Panc1 (cell line): Measurements from ENCODE around the gene LMO4. TPM values are rescaled to one million over a fixed set of nuclear protein-coding genes. Genes with fewer than 3 reads are reported as not detected.

Experiments
- ATAC-seq: fragments of 200-7000 bp; cut with Tn5 transposase; 2 replicates; pipeline ENCODE4 v1.9.1; 2020; ENCODE audit warnings: mild to moderate bottlenecking, moderate library complexity
- BruUV-seq: library from RNA; stranded (reverse); fragments of 400-500 nt; replicated peaks from 2 replicates; lab custom pipeline; 2021; lab: Mats Ljungman, UMichigan
- CTCF ChIA-PET: fragments of 300-600 bp; sonication (Branson Sonifier 250); formaldehyde crosslinking; loops from one replicate; lab custom pipeline; 2022; ENCODE audit warnings: antibody characterized with exemption; lab: Charles Lee
- POLR2A ChIA-PET: fragments of 300-600 bp; sonication (Branson Sonifier 250); formaldehyde crosslinking; loops from one replicate; lab custom pipeline; 2022; ENCODE audit warnings: antibody characterized with exemption; lab: Charles Lee
- DNase-seq: peaks from one replicate; pipeline ENCODE4 v3.0.0-alpha.2; 2010; ENCODE audit warnings: low read depth, low spot score
- H3K27ac ChIP-seq: 2 replicates; pipeline ENCODE4 v1.5.1; 2011; ENCODE audit warnings: mild to moderate bottlenecking, low read length, inconsistent platforms
- H3K27me3 ChIP-seq: fragments of 200-500 bp; sonication (Bioruptor generic); 2 replicates; pipeline ENCODE4 v1.6.0; 2014; ENCODE audit warnings: low read length, inconsistent platforms; ENCODE audit not compliant: control insufficient read depth, insufficient read depth
- H3K36me3 ChIP-seq: fragments of 200-500 bp; sonication (Bioruptor generic); 2 replicates; pipeline ENCODE4 v1.5.1; 2014; ENCODE audit warnings: inconsistent platforms, mild to moderate bottlenecking, low read length, moderate library complexity; ENCODE audit not compliant: control insufficient read depth, insufficient read depth
- H3K4me1 ChIP-seq: 2 replicates; pipeline ENCODE4 v1.5.1; 2011; ENCODE audit warnings: inconsistent platforms, mild to moderate bottlenecking, low read length, moderate library complexity; ENCODE audit not compliant: control insufficient read depth, insufficient read depth
- H3K4me3 ChIP-seq, 2 experiments: 2 replicates each; pipeline ENCODE4 v1.5.1; 2011 to 2012; ENCODE audit warnings: low read depth in 2 of 2, low read length in 2 of 2, mild to moderate bottlenecking in 2 of 2, inconsistent platforms in 1 of 2, moderate library complexity in 1 of 2
- H3K9me3 ChIP-seq: fragments of 200-500 bp; sonication (Bioruptor generic); 2 replicates; pipeline ENCODE4 v1.5.1; 2014; ENCODE audit warnings: low read depth, mild to moderate bottlenecking, inconsistent platforms, low read length, moderate library complexity; ENCODE audit not compliant: control insufficient read depth, insufficient read depth
- CTCF ChIP-seq: fragments of 450-650 bp; IDR thresholded peaks from 2 replicates; pipeline ENCODE4 v1.5.1; 2017; ENCODE audit warnings: mild to moderate bottlenecking
- POLR2AphosphoS5 ChIP-seq: IDR thresholded peaks from 2 replicates; pipeline ENCODE4 v1.6.1; 2012; ENCODE audit warnings: mild to moderate bottlenecking, low read depth, low read length, moderate library complexity
- REST ChIP-seq, 2 experiments: IDR thresholded peaks; 2 replicates each; pipeline ENCODE4 v1.6.1; 2011 to 2012; ENCODE audit warnings: low read depth in 2 of 2, control low read depth in 1 of 2, low read length in 1 of 2, mild to moderate bottlenecking in 1 of 2, moderate library complexity in 1 of 2; ENCODE audit not compliant: insufficient read depth in 1 of 2
- SIN3A ChIP-seq: IDR thresholded peaks from 2 replicates; pipeline ENCODE4 v1.6.1; 2012; ENCODE audit warnings: low read depth, mild to moderate bottlenecking, low read length, moderate library complexity, borderline replicate concordance; ENCODE audit not compliant: insufficient read depth
- TCF7L2 ChIP-seq: IDR thresholded peaks from 2 replicates; pipeline ENCODE4 v1.6.1; 2011; ENCODE audit warnings: mild to moderate bottlenecking, low read depth, low read length, inconsistent platforms
- in situ Hi-C: cut with HindIII; loops from 2 replicates; pipeline ENCODE4 v1.10.0; 2016; ENCODE audit warnings: low sequenced_read_pairs, low pct_unique_long_range_greater_than_20kb
- intact Hi-C: fragments of 100-400 bp; cut with micrococcal nuclease; formaldehyde crosslinking; loops from one replicate; pipeline ENCODE4 v1.10.0; 2022; ENCODE audit not compliant: unreplicated experiment
- total RNA-seq: library from RNA; stranded (reverse); gene quantifications from one replicate; pipeline ENCODE4 v1.2.1, GENCODE V29; 2021; ENCODE audit not compliant: unreplicated experiment

The LMO4 gene
- total RNA-seq, 1 experiment from 2014 or later, result 38.3 TPM

- H3K4me3 ChIP-seq, result no peak overlapping the region
- POLR2A ChIA-PET, result no interaction called here
These were observed 29.0 kb upstream of the LMO4 start for GRCh38 chr1:87299661-87300060.

GRCh38 chr1:87300628-87301027, 28.1 kb upstream of the LMO4 start:
- intact Hi-C loops, result no loop called here
- ATAC-seq (no peak), DNase-seq (no peak)
- H3K36me3 ChIP-seq, result no peaks in the 10 kb centered on the region
- no TSS peak for BruUV-seq
- no peaks in the 10 kb centered on the region for H3K9me3 ChIP-seq
- no peaks in the 10 kb centered on the region for H3K4me1 ChIP-seq
- no peak for TF ChIP-seq TCF7L2
- TF ChIP-seq SIN3A, result no peak
- CTCF ChIA-PET, result no interaction called here
- H3K4me3 ChIP-seq, result no peak overlapping the region
- in situ Hi-C loops, result no loop called here
- no peak overlapping the region for H3K27ac ChIP-seq
- peaks cover 5% of the 10 kb centered on the region; the same call in 1 of the 2 replicates for H3K27me3 ChIP-seq
- POLR2A ChIA-PET, result no interaction called here

More at GRCh38 chr1:87299661-87300060, 29.0 kb upstream of the LMO4 start:
- no peaks in the 10 kb centered on the region for H3K36me3 ChIP-seq
- DNase-seq (no peak), ATAC-seq (no peak)
- no peaks in the 10 kb centered on the region for H3K9me3 ChIP-seq
- H3K27me3 ChIP-seq, result peaks cover 3% of the 10 kb centered on the region; the same call in 1 of the 2 replicates
- TF ChIP-seq POLR2AphosphoS5, result no peak
- no peak for TF ChIP-seq SIN3A
- TF ChIP-seq CTCF, result no peak
- TF ChIP-seq REST (IDR thresholded peaks at IDR 0.05; ENCODE audit: insufficient read depth in 1 of 2, low read depth in 2 of 2, low read length in 1 of 2), result no peak
- TF ChIP-seq TCF7L2, result no peak
- H3K27ac ChIP-seq, result no peak overlapping the region
- in situ Hi-C loops, result no loop called here
- no TSS peak for BruUV-seq
- CTCF ChIA-PET, result no interaction called here
- intact Hi-C loops, result loop anchor here (10.0 kb wide), 2 partner anchors 655 to 1005 kb away; no protein-coding TSS in a partner anchor
- no peaks in the 10 kb centered on the region for H3K4me1 ChIP-seq

GRCh38 chr1:87305151-87305550, 23.5 kb upstream of the LMO4 start:
- in situ Hi-C loops (no loop called here), intact Hi-C loops (no loop called here)
- Histone ChIP-seq H3K4me3 (no peak overlapping the region), H3K9me3 (no peaks in the 10 kb centered on the region), H3K27ac (no peak overlapping the region), H3K36me3 (no peaks in the 10 kb centered on the region), H3K27me3 (peaks cover 24% of the 10 kb centered on the region), H3K4me1 (no peaks in the 10 kb centered on the region)
- TF ChIP-seq CTCF (no peak), POLR2AphosphoS5 (no peak), TCF7L2 (no peak), REST (IDR thresholded peaks at IDR 0.05; ENCODE audit: insufficient read depth in 1 of 2, low read depth in 2 of 2, low read length in 1 of 2) (no peak), SIN3A (no peak)
- POLR2A ChIA-PET, result no interaction called here
- no peak for ATAC-seq
- no peak for DNase-seq
- CTCF ChIA-PET, result no interaction called here
- no TSS peak for BruUV-seq
